D721Med (cell line): Measurements from ENCODE around the gene LKAAEAR1.
"Not testable (repeated sequence)": the region's sequence is repeated elsewhere in the genome, so short reads cannot be mapped to it uniquely, and the experiment has no call there.

ENCODE experiments used
- DNase-seq: peaks from one replicate; pipeline ENCODE4 v3.0.0; 2011; ENCODE audit warnings: low spot score; ENCODE audit not compliant: insufficient read length
- FAIRE-seq: peaks from 2 replicates; lab custom pipeline; 2011; peaks lifted over from hg19 to GRCh38; lab: Jason Lieb, UNC
- TF ChIP-seq, protein P1 (sequence below): IDR thresholded peaks from 2 replicates; pipeline ENCODE4 v1.5.1; 2012; ENCODE audit warnings: mild to moderate bottlenecking, control low read depth; ENCODE audit not compliant: insufficient read depth; ENCODE audit errors: missing control alignments

The LKAAEAR1 gene

DNA sequence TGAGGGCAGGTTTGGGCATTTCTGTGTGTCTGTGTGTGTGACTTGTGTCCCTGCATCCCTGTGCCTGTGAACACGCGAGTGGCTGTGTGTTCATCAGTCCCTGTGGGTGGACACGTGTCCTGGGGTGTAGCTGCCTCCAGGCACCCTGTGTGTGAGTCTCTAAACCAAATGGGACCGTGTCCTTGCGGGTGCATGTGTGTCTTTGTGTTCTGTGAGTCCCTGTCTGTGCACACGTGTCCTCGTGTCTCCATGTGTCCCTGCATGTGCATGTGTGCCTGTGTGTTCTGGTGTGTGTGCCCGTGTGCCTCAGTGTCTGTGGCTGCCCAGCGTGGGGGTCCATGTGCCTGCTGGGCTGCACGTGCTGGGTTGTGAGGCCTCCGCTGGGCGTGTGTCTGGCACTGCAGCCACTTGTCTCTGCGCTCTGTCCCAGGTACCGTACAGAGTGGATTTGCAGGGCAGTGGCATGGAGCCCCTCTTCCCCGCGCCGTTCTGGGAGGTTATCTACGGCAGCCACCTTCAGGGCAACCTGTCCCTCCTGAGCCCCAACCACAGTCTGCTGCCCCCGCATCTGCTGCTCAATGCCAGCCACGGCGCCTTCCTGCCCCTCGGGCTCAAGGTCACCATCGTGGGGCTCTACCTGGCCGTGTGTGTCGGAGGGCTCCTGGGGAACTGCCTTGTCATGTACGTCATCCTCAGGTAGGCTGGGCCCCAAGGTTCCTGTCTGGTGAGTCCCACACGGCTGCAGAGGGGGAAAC is 8.2 kb upstream of the LKAAEAR1 start:
- FAIRE-seq = no peak
- DNase-seq = no peak
- TF ChIP-seq, protein P1, sequence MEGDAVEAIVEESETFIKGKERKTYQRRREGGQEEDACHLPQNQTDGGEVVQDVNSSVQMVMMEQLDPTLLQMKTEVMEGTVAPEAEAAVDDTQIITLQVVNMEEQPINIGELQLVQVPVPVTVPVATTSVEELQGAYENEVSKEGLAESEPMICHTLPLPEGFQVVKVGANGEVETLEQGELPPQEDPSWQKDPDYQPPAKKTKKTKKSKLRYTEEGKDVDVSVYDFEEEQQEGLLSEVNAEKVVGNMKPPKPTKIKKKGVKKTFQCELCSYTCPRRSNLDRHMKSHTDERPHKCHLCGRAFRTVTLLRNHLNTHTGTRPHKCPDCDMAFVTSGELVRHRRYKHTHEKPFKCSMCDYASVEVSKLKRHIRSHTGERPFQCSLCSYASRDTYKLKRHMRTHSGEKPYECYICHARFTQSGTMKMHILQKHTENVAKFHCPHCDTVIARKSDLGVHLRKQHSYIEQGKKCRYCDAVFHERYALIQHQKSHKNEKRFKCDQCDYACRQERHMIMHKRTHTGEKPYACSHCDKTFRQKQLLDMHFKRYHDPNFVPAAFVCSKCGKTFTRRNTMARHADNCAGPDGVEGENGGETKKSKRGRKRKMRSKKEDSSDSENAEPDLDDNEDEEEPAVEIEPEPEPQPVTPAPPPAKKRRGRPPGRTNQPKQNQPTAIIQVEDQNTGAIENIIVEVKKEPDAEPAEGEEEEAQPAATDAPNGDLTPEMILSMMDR = no peak

DNA sequence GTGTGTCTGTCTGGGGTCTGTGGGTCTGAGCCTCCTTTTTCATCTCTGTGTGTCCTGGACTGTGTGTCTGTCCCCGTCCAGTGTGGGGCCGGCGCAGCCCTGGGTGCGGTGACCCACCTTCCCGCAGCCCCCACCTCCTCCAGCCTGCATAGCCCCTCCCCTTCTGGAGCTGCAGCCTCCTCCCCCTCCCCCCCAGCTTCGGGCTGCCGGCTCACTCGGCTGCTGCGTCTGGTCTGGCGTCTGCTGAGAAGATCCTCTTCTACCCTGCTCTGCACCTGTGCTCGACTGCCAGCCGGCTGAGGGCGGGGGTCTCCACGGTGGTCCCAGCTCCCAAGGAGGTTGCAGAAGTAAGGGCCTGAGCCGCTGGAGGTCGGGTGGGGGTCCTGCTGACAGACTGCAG is 7.6 kb upstream of the LKAAEAR1 start:
- TF ChIP-seq, protein P1 = no peak
- DNase-seq (peak; percentile 67), FAIRE-seq (no peak)

DNA sequence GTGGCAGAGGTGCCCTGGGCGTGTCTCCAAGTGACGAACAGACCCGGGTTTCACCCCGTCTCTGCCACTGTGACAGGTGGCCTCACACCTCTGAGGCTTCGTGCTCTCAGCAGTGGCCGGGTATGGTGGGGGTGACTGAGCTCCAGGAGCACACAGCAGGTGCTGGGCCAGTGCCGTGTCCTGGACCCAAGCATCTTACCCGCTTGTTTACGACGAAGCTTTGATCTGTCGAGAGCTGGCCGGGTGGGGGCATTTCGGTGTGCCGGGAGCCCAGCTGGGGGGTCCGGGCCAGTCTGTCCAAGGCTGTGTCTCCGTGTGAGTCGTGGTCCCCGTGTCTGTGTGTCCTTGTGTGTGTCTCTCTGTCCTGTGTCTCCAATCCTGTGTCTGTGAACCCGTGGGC is 7.1 kb upstream of the LKAAEAR1 start:
- no peak for FAIRE-seq
- TF ChIP-seq, protein P1 = no peak
- no peak for DNase-seq

DNA sequence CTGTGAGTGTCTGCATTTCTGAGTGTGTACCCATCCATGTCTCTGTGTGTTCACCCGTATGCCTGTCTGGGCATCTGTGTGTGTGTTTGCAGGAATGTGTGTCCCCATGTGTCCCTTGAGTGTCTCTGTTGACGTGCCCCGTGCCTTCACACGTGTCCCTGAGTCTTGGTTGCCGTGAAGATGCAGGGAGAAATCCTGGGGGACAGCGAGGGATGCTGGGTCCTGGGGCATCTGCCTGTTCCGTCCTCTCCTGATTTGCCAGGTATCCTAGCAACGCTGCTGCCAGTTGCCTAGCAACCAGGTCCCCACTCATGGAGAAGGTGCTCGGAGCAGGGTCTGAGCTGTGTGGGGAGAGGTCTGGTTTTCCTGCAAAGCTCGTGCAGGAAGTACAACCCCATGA is 6.0 kb upstream of the LKAAEAR1 start:
- TF ChIP-seq, protein P1 = no peak
- FAIRE-seq (no peak), DNase-seq (no peak)

DNA sequence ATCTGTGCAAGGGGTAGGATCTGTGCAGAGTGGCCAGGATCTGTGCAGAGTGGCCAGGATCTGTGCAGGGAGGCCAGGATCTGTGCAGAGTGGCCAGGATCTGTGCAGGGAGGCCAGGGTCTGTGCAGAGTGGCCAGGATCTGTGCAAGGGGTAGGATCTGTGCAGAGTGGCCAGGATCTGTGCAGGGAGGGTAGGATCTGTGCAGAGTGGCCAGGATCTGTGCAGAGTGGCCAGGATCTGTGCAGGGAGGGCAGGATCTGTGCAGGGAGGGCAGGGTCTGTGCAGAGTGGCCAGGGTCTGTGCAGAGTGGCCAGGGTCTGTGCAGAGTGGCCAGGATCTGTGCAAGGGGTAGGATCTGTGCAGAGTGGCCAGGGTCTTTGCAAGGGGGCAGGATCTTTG is 4.4 kb upstream of the LKAAEAR1 start:
- not testable (repeated sequence) for DNase-seq, FAIRE-seq

DNA sequence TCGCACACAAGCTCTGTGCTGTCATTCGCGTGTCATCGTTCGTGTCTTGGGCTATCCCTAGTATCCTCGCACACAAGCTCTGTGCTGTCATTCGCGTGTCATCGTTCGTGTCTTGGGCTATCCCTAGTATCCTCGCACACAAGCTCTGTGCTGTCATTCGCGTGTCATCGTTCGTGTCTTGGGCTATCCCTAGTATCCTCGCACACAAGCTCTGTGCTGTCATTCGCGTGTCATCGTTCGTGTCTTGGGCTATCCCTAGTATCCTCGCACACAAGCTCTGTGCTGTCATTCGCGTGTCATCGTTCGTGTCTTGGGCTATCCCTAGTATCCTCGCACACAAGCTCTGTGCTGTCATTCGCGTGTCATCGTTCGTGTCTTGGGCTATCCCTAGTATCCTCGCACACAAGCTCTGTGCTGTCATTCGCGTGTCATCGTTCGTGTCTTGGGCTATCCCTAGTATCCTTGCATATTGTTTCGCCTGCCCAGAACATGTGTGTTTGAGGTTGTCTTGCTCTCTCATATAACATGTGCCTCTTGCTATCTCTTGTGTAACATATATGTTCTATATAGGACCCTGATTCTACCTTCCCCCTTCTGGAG is 3.1 kb upstream of the LKAAEAR1 start:
- not testable (repeated sequence) for FAIRE-seq, DNase-seq

DNA sequence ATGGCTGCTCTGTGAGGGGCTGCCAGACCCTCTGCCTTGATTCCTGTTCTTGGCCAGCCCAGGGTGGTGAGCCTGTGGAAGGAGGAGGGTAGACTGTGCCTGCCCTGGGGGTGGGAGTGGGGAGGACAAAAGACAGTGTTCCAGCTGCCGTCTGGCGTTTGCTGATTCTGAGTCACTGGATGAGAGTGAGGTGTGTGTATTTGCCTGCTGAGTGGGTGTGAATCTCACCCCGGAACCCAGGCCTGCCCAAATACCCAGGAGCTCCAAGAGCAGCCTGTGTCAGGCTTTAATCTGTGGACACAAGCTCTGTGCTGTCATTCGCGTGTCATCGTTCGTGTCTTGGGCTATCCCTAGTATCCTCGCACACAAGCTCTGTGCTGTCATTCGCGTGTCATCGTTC is 2.6 kb upstream of the LKAAEAR1 start:
- TF ChIP-seq, protein P1 = no peak
- no peak for DNase-seq
- no peak for FAIRE-seq

DNA sequence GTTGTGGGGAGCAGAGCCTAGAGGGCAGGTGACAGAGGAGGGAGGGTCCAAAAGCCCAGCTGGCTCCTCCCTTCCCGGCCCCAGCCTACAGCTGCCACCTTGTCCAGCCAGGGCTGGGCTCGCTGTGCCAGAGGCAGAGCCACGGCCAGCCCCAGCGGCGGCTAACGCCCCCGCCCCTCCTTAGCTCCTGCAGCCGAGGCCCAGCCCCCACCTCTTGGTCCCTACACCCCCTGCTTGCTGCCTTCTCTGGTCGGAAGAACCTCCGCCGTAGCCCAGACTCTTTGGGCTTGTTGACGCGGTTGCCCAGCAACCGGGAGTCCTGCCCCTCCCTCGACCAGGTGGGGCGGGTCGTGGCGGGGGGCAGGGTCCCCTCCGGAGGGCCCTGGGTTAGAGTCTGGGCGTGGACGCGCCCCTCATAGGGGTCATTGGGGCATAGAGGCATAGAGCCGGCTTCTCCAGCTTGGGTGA is 521 bp upstream of the LKAAEAR1 start:
- TF ChIP-seq, protein P1 = no peak
- DNase-seq (no peak), FAIRE-seq (no peak)
